HTR-8/SVneo (cell line): ENCODE data around the gene PTPRM.

Source experiments
- DNase-seq: peaks from one replicate; pipeline ENCODE4 v3.0.0; 2011; ENCODE audit warnings: low spot score, mixed read lengths; ENCODE audit not compliant: insufficient read length
- FAIRE-seq: peaks from 2 replicates; lab custom pipeline; 2011; peaks lifted over from hg19 to GRCh38; lab: Jason Lieb, UNC

The PTPRM gene

GRCh38 chr18:8450898-8451665 is 884.0 kb downstream of the PTPRM start:
- FAIRE-seq: no peak
- DNase-seq: no peak

- DNase-seq: no peak
- no peak for FAIRE-seq
Observed at GRCh38 chr18:8453528-8453927, 886.4 kb downstream of the PTPRM start.

GRCh38 chr18:8454136-8454535 is 887.0 kb downstream of the PTPRM start:
- DNase-seq (no peak), FAIRE-seq (no peak)

GRCh38 chr18:8455661-8456614 is 888.8 kb downstream of the PTPRM start:
- no peak for FAIRE-seq

More at GRCh38 chr18:8455661-8456614, 888.8 kb downstream of the PTPRM start:
- no peak for DNase-seq
